GM18909 (cell line): ENCODE data around the gene PITX2.

Experiments
- ATAC-seq: cut with Tn5 transposase; IDR thresholded peaks from one replicate; pipeline ENCODE4 v1.9.1; 2021; ENCODE audit warnings: mild to moderate bottlenecking; ENCODE audit not compliant: unreplicated experiment, poor library complexity

The PITX2 gene

DNA sequence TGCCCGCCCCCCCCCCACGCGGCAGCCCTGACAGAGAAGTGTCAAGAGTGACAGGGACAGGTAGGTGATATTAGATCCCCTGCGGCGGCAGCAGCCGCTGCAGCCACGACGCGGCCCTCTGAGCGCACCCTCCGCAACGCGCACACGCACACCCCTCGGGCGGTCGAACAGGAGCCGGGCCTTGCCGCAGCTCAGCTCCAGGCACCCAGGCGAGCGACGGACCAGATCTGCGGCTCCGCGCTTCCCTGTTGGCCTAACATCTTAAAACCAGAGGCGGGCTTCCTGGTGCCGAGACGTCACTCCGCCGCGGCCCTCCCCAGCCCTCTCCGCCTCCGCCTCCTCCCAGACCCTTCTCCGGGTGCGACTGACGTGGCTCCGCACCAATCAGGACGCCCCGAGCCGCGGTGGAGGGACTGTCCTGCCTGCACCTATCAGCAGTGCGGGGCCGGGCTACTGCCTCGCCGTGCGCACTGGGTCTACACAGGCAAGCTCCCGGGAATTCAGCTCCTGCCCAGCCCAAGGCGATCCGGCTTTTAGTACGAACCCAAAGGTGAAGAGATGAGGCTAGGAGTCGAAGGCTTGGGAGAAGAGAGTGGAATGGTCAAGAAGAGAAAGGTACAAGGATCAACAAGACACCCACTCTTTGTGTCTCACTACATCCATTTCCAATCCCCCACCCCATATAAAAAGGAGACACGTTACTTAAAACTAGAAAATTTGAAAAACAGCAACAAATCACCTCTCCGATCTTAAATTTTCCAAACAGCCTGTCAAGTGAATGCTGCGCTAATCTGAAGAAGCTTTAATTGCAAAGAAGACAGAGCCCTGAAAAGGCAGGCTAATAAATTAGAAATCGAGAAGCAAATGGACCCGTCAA, at the start of gene PITX2:
Gene PITX2 (minus strand): TSS at position 237 of the 877 bp plus-strand sequence. CDS start 617 bp downstream, outside the sequence.
- ATAC-seq = peak; percentile 80

DNA sequence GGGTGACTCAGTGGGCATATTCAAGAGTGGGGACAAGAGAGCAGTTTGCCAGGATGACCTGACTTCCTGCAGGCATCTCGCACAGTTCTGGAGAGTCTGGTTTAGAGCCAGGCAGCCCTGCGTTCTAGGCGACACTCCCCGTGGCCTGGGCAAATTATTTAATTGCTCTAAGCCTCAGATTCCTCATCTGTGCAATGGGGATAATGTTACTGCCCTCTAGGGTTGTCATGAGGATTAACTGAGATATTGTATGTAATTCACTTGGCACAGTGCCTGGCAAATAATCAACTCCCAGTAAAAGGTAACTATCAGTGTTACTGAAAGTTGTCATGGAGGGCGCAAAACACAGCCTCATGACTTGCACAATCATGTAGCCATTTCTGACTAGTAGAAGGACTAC, 48.8 kb upstream of the PITX2 start:
- no peak for ATAC-seq

DNA sequence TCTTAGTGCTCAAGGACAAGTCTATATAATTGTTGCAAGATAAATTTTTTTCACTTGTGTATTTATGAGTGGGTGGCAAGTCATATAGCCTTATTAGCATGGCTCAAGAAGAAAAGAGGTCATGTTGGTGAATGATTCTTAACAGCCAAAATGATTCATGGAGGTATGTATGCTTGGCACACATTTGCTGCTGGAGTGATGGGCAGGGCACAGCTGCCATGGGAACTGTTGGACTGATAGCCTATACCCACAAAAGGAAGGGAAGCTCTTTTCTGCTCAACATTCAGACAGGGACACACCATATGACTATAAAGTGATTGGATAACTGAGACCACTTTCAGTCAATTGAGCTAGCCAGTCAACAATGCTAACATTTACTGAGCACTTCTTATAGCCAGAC, 46.8 kb upstream of the PITX2 start:
- ATAC-seq = no peak

DNA sequence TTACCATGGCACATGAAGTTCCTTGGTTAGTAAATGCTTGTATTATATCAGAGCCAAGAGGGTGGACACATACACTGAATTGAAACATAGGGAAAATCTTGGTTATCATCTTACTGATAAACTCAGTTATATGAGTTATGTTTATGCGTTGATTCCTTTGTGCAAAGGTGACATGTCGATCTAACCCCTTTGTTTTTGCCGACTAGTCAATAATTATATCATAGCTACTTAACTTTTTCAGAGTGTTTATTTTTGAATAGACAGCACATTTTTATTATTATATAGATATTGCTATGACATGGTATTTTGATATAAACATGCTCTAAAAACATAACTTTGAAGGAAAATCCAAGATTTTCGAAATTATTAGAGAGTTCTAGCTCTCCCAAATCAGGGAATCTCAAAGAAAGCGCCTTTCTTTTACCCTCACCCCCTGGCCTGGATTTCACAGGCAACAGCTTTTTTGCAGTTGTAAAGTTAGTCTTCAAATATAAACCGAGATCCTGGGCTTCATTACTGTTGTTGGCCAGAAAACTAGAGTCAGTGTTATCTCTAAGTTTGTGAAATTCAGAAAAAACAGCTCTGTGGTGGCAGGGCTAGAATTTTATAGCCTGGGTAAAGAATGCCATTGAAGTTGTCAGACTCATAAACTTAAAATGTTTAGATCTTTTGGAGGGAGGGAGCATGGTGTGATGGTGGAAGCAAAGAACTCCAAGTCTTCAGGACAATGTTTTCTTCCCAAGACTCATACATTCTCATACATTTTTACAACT, 45.8 kb upstream of the PITX2 start:
- no peak for ATAC-seq

DNA sequence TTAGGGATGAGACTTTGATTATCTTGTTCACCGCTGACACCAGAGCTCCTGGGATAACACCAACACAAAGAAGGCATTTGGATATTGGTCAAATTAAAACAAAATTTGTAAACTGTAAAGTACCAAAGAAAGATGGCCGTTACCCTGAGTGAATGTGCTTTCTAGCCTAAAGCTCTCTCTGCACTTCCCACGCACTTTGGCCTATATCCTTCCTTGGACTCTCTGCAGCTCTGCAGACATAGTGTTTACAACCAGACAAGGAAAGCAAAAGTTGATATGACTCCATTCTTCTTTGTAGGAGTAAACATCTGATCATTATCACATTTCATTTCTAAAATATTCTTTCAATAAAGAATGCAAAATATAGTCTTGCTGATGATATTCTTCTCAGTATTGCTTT, 44.8 kb upstream of the PITX2 start:
- ATAC-seq = no peak

DNA sequence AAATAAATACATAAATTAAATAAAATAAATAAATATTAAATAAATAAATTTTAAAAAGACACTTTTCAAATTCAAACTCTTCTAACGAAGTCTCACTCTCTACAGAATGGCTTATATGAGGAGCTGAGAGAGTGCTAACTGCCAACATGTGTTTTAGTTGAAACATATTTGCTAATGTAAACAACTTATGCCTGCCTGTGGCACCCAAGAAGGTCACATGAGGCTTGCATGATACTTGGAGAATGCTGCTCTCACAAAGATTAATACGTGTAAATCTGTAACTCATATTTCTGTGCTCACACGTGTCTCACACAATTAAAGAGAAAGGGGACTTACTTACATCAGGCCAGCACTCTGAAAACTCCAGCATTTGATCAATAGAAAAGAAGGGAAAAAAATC, 43.2 kb upstream of the PITX2 start:
- no peak for ATAC-seq

DNA sequence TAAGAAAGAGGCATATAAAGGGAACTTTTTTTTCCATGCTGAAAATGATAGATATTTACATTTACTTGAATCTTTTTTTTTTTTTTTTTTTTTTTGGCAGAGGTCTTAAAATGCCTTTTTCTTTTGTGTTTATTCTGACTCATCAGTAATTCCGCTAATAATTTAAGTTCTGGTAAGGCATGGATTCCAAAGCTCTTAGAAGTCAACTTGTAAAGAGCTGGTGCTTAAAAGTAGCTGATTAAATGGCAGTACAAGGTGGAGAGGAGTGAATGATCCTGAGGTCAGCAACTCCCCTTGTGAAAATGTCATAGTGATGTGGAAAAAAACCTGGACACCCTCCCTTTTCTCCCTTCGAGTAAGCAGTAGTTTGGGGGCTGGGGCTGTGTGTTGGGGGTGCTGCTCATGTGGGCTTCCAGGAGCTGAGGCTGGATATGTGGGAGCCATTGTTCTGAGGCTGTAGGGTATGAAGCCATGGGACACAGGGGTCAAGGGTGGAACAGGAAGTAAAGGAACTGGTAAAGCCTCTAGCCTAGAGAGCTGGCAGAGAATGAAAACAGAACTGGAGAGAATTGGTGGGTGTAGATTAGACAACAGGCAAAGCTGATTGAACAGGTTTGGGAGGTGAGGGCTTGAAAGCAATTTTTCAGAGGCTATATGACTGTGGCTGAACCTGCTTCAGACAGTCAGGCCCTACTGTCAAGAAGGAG, 41.0 kb upstream of the PITX2 start:
- no peak for ATAC-seq

DNA sequence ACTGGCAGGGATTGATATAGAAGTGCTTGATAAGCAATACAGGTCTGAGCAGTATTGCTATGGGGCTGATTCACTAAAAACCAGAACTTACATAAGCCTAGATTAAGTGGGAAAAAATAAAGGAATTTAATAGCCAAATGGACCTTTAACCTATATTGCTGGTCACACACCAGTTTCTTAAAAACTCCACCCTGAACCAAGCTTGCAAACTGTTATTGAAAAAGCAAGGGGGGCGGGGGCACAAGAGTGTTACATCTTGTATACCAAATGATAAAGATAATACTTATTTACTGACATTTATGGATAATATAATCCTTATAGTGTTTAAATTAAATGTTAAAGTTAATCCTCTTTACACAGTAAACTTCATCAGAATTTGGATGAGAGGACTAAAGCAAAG, 40.3 kb upstream of the PITX2 start:
- ATAC-seq = no peak

DNA sequence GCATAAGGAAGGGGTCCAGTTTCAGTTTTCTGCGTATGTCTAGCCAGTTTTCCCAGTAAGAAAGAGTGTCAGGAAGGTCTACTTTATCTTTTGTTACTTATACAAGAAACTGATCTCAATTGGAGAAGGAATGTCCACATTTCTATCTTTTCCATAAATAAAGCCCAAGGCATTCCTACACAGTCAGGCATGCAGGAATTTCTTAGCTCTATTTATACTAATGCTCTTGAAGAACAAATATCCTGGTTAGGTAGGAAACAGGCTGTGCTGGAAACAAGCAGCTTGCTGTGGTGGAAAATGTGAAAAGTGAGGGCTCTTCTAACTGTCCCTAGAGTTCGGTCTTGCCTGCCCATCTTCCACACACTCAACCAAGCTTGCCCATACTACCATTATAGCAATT, 37.9 kb upstream of the PITX2 start:
- no peak for ATAC-seq

DNA sequence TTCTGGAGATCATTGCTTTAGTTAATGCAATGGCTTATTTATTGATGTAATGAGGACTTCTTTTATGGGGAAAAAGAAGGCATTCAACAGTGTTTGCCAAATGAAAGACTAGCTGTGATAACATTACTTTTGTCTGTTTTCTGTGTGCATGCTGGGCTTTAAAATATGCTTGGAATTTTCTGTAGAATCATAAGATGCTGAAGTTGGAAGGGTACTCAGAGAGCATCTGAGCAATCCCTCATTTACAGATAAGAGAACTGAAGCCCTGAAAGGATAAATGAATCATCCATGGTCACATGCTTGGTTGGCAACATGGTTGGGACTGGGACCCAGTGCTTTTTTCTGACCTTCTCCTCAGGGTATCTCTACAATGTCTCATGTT, 31.4 kb upstream of the PITX2 start:
- no peak for ATAC-seq

DNA sequence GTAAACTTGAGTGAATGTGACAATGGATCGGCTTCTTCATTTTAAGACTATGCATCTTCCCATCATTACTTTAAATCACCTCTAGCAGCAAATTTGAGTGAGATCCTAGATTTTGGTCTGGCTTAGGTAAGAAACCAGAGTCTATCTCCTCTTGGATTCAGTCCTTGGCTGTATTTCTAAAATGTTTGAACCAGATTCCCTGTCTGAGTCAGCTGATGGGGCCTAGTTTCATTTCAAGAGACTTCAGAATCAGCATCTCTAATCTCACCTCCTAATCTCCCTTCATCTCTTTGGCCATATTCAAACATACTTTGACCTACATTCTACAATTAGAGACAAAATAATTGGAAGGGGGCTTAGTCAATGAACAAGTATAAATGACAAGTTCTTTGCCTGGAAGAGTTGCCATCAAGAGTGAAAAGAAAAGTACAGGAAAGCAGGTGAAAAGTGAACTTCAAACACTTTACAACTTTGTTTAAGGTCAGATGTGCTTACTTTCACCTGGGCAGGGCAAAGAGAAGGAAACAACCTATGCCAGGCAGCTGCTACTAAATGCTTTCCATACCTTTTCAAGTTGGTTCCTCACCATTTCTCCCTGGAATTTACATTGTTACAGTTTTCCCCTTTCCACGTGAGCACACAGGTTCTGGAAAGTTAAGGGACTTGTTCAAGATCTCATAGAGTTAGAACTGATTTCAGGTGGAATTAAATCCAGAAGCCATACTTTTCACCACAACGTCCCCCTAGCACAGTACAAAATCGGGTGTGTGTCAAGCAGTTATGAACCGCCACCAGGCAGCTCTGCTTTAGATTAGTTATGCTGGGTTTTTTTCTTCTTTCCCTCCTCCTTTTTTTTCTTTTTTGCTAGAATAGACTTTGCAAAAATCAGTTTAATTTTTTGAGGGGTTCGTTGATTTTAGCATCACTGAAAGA, 30.7 kb upstream of the PITX2 start:
- no peak for ATAC-seq

DNA sequence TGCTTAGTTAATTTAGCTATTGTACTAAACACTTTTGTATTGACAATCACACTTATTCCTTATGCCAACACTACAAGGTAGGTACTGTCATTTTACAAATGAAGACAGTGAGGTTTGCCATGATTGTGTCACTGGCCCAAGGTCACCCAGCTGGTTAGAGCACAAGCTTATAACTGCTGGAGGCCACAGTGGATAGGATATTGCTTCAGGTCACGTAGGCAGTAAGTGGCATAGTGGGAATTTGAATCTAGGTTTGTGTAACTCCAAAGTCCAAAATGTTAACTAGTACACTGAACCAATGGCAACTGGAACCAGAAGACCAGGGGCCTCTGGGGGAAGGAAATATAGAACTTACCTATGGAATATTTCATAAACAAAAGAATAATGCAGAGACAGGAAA, 21.1 kb upstream of the PITX2 start:
- ATAC-seq = no peak

DNA sequence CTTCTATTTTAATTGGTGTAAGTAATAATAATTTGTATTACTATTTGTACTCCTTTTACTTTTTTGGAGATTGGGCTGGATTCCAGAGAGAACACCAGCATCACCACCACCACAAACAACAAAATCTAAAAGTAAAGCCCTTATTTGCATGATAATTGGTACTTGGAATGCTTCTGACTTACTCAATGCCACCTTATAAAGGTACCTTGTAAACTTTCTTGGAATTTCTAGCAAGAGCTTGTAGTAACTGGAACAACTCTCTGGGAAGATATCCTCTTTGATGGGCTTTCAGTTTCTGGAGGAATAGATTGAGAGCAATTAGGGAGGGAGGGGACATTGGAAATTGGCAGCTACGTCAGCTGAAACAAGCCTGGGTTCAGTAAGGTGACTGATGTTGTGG, 20.2 kb upstream of the PITX2 start:
- ATAC-seq = no peak

DNA sequence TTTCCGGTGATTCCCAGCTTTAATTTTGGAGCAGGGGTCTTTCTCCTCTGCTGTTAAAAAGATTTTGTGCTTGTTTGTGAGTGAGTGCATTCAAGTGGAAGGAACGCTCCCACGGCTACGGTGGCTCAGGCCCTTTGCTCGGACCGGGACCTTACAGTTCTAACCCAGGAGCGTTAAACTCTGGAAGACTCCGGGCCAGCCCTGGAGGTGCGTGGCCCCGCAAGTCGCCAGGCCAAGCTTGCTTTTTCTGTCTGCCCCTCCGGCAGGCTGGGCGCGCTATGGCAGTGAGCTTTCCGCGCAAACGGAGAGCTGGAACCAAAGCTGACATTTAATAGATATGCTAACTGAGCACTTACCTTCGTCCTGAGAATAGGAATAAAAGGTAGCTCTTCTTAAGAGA, 18.3 kb upstream of the PITX2 start:
- ATAC-seq = no peak

DNA sequence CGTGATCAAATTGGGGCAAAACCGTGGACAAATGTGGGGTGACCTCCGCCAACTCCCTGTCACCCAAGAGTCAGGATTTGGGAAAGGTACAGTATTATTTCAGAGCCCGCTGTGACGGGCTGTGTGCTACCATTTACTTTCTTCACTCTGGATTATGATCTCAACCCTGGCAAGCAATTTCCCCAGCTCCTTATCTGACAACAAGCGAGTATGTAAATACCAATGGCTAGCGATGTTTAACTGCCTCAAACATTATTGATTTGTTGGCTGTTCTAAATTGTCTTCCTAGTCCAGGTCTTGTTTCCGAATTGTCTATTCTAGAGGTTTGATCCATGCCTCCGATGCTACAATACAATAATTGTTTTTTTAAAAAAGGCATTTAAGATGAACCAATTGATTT, 17.7 kb upstream of the PITX2 start:
- ATAC-seq = no peak

DNA sequence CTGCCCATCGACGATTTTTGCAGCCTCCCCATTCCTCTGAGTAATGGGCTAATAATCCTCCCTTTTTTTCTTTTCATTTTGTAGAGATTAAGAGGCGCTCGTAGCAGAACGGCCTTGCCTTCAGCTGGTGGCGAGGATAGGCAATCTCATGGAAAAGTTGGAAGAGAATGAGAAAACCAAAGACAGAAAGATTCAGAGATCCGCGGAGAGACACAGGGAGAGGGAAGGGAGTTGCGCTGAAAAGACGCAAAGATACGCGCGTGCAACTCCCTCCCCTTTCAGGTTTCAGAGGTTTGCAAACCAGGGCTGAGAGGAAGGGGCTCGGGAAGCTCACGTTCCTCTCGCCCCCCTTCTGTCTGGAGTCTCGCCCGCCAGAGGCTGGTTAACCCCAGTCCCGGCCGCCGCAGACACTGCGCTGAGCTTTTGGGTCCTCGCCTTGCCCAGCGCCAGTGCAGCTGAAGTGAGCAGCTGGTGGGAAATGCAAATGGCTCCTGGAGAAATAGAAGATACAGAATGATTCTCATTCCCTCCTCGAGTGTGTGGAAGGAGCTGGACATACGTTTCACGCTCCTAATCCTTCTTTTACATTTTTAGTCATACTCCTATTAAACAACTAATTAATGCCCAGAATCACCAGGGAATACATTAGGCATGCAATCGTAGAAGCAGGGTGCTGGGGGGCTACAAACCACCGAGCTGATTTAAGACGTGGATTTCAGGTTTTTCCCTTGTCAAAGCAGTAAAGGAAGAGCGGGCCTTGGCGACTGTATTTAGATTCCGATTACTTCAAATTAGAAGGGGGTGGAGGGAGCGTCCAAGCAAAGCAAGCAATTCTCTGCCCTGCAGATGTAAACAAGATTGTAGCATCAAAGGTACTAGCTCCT, 16.6 kb upstream of the PITX2 start:
- ATAC-seq = no peak

DNA sequence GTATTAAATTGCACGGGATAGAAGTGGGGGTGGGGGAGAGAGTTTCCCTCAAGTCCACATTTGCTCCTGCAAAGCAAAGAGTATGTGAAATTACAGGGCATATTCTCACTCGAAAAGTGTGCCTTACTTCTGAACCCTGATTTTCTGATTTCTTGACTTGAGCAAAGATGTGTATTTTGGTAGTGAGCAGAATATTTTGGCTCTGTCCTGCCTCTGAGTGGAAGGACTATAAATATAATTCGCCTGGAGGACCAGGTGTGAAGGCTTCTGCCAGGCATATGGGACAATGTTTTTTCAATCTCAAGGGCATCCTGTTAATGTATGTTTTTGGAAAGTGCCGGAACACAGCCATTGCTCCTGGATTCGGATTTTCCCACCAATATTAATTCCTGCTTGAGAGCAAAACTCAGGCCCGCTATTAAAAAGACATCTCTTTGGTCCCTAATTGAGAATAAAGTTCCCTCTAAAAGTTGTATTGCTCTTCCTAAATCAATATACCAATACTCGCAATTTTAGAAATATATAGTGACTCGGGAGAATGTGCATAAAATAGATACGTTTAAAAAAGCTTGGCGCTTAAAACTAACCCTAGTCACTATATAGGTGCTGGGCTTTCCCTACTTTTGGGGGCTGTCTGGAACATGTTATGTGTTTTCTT, 15.3 kb upstream of the PITX2 start:
- ATAC-seq = no peak

DNA sequence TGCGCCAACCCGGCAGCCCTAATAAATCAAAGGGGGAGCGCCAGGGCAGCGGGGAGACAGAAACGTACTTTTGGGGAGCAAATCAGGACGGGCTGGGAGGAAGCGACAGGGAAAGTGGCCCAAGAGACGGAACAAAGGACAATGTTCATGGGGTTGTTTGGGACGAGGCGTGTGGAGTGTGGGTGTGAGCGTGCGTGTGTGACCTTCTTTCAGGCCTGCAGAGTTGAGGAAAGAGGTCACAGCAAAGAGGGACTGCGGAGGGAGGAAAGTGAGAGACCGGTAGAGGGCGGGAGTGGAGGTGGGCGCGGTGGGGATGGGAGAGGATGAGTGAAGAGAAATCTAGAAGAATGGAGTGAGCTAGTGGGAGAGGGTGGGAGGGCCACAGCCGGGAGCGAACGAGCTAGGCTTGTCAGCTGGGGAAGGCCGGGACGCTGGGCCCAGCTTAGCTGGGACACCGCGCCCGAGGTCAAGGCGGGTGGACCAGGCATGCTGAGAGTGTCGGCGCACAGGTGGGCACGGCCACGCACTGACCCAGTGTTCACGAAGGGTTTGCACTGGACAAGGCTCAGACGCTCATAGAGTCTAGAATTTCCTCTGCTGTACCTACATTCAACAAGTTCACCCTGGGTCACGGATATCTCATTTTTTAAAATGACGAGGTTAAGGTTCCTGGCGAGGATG, 14.7 kb upstream of the PITX2 start:
- ATAC-seq = no peak
